Medulla oblongata (tissue), 1 donor: ENCODE results near the gene RNU1-4.
"Not testable (repeated sequence)": the region's sequence is repeated elsewhere in the genome, so short reads cannot be mapped to it uniquely, and the experiment has no call there.

Experiments
- DNase-seq: peaks from one replicate; pipeline ENCODE4 v3.0.0-alpha.2; 2015; ENCODE audit errors: extremely low spot score

RNU1-4 gene

DNA sequence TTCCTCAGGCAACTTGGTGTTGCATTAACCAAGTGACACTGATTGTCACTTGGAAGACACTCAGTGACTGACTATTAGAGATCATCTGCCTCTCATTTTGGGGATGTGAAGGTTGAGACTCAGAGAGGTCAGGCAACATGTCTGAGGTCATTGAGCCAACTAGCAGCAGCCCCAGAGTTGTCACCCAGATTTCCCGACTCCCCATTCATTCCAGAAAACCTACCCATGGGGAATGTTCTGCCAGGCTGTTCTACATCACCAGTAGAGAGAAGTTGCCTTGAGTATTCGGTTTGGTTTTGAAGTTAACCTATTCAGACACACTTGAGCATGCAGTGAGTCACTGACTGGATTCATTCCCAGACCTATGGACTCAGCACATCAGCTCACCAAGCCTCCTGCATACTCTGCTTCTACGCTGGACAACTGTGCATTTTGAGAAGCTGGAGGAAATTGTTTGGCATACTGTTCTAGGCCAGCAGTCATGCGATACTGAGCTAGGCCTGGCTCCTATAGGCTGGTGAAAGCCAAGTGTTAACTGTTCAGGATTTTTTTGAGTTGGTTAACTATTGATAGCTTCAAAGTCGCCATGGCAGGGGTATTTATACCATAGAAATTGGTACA, 29.9 kb downstream of the RNU1-4 start:
- not testable (repeated sequence) for DNase-seq

DNA sequence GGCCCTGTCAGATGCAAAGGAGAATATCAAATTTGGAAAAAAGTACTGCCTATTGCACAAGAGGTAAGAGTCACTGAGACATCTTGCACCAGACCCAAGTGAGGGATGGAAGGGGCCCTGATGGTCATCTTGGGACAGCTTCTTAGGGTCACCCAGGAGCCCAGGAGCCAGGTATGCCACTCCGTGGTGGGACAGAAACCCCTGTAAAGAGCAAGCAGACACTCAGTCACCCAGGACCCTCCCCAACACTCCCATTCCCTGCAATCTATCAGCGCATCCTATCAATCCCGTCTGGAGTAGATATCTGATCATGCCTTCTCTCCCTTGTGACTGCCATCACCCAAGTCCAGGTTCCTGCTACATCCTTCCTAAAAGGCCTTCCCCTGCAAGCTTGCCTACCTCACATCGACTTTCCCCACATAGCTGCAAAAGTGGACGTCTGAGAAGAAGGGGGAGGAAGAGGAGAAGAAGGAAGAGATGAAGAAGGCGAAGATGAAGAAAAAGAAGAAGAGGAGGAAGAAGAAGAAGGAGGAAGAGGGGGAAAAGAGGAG, 30.7 kb downstream of the RNU1-4 start:
- not testable (repeated sequence) for DNase-seq

DNA sequence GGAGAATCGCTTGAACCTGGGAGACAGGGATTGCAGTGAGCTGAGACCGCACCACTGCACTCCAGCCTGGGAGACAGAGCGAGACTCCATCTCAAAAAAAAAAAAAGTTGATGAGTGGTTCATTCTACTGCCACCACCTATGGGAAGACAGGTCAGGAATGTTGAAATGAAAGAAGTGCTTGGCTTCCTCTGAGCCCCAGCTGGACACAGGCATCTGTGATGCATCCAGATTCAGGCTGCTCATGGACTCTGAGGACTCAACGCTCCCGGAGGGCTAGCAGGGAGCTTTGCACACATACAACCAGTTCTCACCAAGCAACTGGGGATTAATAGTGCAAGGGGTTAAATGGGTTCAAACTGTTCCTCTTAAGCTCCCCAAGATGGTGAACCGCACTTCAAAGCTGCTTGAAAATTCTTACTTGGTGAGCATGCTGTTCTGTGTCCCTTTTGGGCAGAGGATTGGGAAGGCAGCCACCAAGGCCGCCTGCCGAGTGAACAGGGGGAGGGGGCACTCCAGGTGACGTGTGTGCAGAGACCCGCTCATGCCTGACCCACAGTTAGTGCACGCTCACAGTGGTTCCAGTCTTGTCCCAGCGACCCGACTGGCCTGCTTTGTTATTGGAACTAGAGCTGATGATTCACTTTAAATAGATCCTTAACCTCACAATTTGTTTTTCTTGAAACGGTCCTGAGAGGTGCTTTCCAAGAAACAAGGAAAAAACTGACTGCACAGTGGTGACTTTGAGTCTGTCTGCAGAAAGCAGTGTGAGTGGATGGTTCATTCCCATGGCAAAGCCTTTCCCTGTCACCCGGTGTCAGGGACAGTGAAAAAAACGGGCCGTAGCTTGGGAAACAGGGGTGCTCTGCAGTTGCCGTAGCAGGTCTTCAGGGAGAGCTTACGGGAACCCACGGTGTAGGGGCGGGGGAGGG, 32.2 kb downstream of the RNU1-4 start:
- DNase-seq, result peak; percentile 24

DNA sequence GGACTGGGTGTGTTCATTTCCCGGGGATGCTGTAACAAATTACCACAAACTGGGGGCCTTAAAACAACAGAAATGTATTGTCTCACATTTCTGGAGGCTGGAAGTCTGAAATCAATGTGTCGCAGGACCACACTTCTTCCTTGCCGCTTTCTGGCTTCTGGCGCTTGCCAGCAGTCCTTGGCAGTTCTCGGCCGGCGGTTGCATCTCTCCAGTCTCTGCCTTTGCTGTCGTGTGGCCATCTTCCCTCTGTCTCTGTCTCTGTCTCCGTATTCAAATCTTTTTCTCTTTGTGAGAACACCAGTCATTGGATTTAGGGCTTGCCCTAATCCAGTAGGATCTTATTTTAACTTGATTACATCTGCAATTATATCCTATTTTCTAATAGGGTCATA, 32.9 kb downstream of the RNU1-4 start:
- DNase-seq, result not testable (repeated sequence)

DNA sequence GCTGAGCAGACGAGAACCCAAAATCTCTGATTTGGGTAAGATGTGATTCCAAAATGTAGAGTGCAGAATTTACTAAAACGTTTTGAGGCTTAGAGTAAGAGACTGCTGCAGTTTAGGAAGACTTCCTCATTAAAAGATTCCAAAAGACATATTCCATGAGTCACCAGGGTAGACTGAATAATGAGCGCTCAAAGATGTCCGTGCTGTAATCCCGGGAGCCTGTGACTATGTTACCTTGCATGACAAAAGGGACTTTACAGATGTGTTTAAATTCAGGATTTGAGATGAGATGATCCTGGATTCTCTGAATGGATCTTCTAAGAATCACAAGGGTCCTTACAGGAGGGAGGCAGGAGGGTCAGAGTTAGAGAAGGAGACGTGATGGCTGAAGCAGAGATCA, 33.4 kb downstream of the RNU1-4 start:
- not testable (repeated sequence) for DNase-seq

DNA sequence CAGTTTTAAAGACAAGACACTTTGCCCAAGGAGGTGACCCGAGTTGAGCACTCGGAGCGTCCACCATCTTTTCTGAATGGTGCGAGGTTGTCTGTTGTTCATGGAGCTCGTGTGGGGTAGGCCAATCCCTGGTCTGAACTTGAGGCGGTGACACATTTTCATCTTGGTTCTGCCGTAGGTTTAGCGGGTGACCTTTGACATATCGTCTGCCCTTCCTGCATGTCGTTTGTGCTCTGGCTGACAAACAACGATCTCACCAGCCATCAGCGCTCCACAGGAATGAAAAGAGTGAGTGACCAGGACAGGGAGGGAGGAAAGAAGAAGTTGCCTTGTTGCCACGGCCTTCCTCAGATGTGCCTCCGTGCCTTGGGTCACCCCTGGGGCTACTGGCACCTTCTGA, 34.5 kb downstream of the RNU1-4 start:
- not testable (repeated sequence) for DNase-seq

DNA sequence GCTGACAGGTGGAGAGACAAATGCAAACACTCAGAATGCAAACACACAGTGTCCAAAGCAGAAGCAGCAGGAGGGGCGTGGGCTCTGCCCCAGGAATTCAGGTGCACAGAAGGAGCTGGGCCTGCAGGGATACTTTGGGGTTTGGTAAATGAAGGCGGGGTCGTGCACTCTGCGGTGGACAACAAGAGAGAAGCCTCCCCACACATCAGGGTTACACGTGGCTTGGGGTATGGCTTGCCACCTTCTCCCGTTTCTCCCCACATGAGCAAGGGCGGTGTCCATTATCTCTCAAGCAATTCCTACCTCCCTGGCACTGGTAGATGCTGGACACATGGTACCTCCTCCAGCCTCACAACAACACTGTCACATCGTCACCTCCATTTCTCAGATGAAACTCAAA, 35.0 kb downstream of the RNU1-4 start:
- not testable (repeated sequence) for DNase-seq

DNA sequence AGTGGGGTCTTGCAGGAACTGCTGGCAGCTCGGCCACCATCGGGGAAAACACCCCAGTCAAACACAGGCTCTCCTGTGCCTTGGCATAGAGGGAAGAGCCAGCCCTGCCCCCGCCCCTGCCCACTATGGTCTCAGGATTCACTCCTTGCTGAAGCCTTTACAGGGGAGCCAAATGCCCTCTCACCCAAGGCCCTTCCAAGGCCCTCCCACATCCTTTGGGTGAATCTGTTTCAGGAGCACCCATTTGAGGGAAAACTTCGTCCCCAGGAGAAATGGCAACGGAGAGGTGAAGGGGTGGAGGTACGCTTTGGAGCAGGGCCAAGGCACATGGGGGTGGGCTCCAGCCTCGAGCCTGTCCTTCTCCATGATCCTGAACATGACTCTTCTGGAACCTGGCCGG, 35.9 kb downstream of the RNU1-4 start:
- not testable (repeated sequence) for DNase-seq

DNA sequence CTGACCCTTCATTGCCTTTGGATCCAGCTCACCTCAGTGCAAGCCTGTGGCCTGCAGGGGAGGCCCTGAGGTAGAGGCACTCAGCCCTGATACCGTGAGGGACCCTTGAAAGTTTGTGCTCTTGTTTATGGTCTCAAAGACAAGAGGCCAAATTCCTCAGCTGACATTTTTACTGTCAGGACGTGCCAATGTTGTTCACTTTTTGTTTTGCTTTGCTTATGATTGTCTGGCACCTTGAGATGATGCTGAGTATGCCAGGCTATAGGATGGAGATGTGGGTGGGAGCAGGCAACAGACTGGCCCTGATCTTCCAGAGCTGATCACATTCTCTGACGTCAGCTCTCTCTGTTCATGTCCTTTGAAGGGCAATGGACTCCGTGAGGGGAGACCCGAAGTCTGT, 36.5 kb downstream of the RNU1-4 start:
- DNase-seq, result not testable (repeated sequence)

DNA sequence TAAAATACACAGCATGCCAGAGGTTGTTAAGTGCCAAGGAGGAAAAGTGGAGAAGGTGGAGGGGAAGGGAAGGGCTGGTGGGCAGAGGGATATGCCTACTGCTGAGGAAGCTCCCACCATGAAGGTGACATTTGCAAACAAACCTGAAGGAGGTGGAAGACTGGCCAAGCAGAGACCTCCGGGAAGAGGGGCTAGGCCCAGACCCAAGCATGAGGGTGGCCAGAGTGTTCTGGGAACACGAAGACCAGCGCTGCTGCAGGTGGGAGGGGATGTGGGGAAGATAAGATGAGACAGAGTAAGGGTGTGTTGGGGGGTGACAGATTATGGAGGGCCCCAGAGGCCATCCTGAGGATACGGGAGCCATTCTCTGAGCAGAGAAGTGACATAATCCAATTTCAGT, 37.5 kb downstream of the RNU1-4 start:
- not testable (repeated sequence) for DNase-seq

DNA sequence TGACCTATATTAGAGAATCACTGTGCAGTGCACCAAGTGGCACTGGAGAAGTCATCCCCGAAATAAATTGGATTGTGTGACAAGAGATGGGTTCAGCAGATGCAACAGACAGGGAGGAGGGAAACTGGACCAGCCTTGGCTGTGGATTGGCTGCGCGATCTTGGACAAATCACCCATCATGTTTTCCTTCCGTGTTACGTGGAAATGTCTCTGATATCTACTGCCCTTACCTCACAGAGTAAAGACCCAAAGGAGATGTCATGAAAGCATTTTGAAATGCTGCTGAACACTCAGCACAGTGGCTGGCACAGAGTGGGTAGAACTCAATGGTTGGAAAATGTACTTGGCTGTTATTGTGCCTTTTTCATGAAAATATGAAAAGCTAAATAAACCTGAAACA, 39.2 kb downstream of the RNU1-4 start:
- DNase-seq, result not testable (repeated sequence)

DNA sequence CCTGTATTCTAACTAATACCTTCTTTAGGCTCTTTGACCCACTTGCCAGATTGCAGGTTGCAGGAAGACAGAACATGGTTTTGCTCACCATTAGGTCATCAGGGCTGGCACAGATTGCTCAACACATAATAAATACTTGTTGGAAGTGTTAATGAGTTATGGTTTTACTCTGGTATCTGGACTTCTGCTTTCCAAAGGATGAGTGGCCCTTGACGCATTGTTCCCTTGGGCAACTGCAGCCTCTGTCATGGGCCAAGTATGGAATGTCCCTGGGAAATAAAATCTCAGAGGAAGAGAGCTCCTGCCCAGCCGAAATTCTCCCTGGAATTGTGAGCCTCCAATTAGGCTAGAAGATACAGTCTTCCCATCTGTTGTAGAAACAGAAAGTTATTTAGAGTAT, 40.7 kb downstream of the RNU1-4 start:
- DNase-seq, result not testable (repeated sequence)

DNA sequence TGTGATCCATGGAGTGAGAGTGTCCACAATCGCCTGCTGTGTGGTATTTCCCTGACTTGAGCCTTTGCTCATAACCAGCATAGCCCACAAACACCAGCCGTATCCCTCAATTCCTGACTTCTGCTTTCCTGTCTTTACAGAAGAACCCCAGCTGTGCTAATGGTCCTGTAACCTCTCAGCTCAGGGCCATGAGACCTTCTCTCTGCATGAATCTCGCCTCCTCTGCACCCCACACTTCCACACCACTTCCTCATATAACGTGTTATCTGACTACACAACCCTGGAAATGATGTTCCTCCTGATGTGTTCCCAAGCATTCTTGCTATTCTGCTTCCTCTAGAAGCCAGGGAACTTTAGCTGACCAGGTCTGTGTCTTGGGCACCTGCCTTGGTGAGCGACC, 41.3 kb downstream of the RNU1-4 start:
- not testable (repeated sequence) for DNase-seq

DNA sequence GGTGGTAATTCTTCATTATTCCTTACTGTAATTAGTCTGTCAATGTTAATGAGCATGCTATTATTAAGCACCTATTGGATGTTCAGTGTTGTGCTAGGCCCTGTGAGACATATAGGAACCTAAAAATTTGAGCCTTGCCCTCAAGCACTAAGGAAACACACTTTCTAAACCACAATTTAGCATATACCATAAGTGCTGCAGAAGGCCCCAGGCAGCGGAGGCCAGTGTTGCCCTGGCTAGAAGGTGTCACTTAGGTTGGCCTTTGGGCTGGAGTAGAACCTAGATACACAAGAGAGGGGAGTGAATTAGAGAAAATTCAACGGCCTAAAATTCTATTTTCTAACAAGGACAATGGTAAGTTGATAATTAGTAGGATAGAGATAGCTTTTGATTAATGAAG, 44.6 kb downstream of the RNU1-4 start:
- DNase-seq, result not testable (repeated sequence)

DNA sequence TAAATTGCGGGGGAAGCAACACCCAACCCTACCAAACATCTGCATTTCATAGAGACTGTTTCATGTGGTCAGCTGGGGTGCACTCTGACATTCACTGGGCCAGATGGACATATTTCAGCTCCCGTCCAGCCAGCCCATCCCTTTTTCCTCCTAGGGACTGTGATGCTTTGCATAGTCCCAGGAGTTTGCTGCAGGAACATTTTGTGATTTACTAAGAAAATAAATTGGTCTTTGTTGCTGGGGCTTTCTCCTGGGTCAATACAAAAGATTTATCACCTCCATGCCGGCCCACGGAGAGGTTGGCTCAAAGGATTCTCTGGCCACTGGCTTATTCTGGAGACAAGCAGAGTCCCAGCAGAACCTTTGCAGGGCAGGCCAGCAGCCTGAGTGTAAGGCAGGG, 46.0 kb downstream of the RNU1-4 start:
- DNase-seq, result not testable (repeated sequence)

DNA sequence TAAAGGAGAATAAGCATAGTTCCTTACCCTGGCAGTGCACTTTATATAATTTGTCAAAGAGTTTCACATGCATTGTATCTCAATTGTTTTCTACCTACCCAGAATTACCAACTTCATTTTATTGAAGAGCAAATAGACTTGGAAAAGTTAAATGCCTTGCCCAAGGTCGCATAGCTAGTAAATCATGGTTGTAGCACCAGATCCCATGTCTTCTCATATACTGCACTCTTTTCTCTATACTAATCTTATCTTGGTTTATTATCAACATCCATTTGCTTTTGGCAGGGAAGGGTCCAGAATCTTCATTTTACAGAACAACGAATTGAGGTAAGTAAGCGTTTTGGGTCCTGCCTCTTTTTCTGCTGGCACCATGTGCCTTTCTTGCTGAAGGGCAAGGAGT, 46.9 kb downstream of the RNU1-4 start:
- DNase-seq, result not testable (repeated sequence)

DNA sequence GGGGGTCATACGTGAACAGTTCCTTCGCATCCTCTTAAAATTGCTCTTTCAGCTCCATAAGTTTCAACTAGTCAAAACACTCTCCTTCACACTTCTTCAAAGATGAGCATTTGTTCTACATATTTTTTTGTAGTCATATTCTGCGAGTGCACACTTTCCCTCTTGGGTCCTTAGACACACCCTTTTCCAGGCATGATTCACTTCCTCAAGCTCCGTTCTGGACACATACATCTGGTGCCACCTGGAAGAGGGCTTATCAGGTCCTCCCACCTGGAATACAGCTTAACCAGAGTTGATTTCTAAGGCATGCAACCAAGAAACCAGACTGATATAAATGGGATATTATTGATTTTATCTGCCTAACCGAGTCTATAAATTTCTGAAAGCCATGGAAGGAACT, 47.4 kb downstream of the RNU1-4 start:
- DNase-seq, result not testable (repeated sequence)
